ENCODE measurements around the gene GBP6.
"Not testable (repeated sequence)": the region's sequence is repeated elsewhere in the genome, so short reads cannot be mapped to it uniquely, and the experiment has no call there.

GBP6 gene

GRCh38 chr1:89367221-89367620 is 3.4 kb downstream of the GBP6 start:
- no peaks in the 10 kb centered on the region for H3K4me1 ChIP-seq (ENCODE audit: control insufficient read depth, insufficient read depth, low read length)
- H3K4me3 ChIP-seq (ENCODE audit: low read length in 2 of 2) = no peak overlapping the region
- H3K27ac ChIP-seq (ENCODE audit: low read length) = no peak overlapping the region
- no peaks in the 10 kb centered on the region for H3K36me3 ChIP-seq (ENCODE audit: control insufficient read depth in 2 of 2, insufficient read depth in 2 of 2, low read length in 2 of 2)
- H3K9ac ChIP-seq (ENCODE audit: low read length in 2 of 2) = no peak overlapping the region
- no peaks in the 10 kb centered on the region for H3K9me3 ChIP-seq (ENCODE audit: control insufficient read depth in 2 of 2, low read length in 2 of 2)
- H3K27me3 ChIP-seq (ENCODE audit: control insufficient read depth in 1 of 2, insufficient read depth in 2 of 2, low read length in 2 of 2) = no peaks in the 10 kb centered on the region

GRCh38 chr1:89369331-89369730 is 5.5 kb downstream of the GBP6 start:
- Histone ChIP-seq H3K27me3 (ENCODE audit: control insufficient read depth in 1 of 2, insufficient read depth in 2 of 2, low read length in 2 of 2) (no peaks in the 10 kb centered on the region), H3K36me3 (ENCODE audit: control insufficient read depth in 2 of 2, insufficient read depth in 2 of 2, low read length in 2 of 2) (no peaks in the 10 kb centered on the region), H3K9me3 (ENCODE audit: control insufficient read depth in 2 of 2, low read length in 2 of 2) (no peaks in the 10 kb centered on the region), H3K4me3 (ENCODE audit: low read length in 2 of 2) (no peak overlapping the region), H3K4me1 (ENCODE audit: control insufficient read depth, insufficient read depth, low read length) (no peaks in the 10 kb centered on the region), H3K9ac (ENCODE audit: low read length in 2 of 2) (no peak overlapping the region), H3K27ac (ENCODE audit: low read length) (no peak overlapping the region)

GRCh38 chr1:89373810-89374209 is 10.0 kb downstream of the GBP6 start:
- not testable (repeated sequence) for H3K36me3 ChIP-seq (ENCODE audit: control insufficient read depth in 2 of 2, insufficient read depth in 2 of 2, low read length in 2 of 2)

GRCh38 chr1:89378001-89378400 is 14.1 kb downstream of the GBP6 start:
- H3K36me3 ChIP-seq (ENCODE audit: control insufficient read depth in 2 of 2, insufficient read depth in 2 of 2, low read length in 2 of 2) = no peaks in the 10 kb centered on the region
- no peaks in the 10 kb centered on the region for H3K27me3 ChIP-seq (ENCODE audit: control insufficient read depth in 1 of 2, insufficient read depth in 2 of 2, low read length in 2 of 2)
- no peak overlapping the region for H3K9ac ChIP-seq (ENCODE audit: low read length in 2 of 2)

More at GRCh38 chr1:89373810-89374209, 10.0 kb downstream of the GBP6 start:
- H3K9me3 ChIP-seq (ENCODE audit: control insufficient read depth in 2 of 2, low read length in 2 of 2); H3K27me3 ChIP-seq (ENCODE audit: control insufficient read depth in 1 of 2, insufficient read depth in 2 of 2, low read length in 2 of 2); H3K4me3 ChIP-seq (ENCODE audit: low read length in 2 of 2); H3K9ac ChIP-seq (ENCODE audit: low read length in 2 of 2); H3K27ac ChIP-seq (ENCODE audit: low read length); H3K4me1 ChIP-seq (ENCODE audit: control insufficient read depth, insufficient read depth, low read length): not testable (repeated sequence)

GRCh38 chr1:89381618-89382017 is 17.8 kb downstream of the GBP6 start:
- H3K36me3 ChIP-seq (ENCODE audit: control insufficient read depth in 2 of 2, insufficient read depth in 2 of 2, low read length in 2 of 2) = no peaks in the 10 kb centered on the region
- no peaks in the 10 kb centered on the region for H3K27me3 ChIP-seq (ENCODE audit: control insufficient read depth in 1 of 2, insufficient read depth in 2 of 2, low read length in 2 of 2)
- no peak overlapping the region for H3K9ac ChIP-seq (ENCODE audit: low read length in 2 of 2)
- no peaks in the 10 kb centered on the region for H3K9me3 ChIP-seq (ENCODE audit: control insufficient read depth in 2 of 2, low read length in 2 of 2)
- no peak overlapping the region for H3K4me3 ChIP-seq (ENCODE audit: low read length in 2 of 2)
- H3K4me1 ChIP-seq (ENCODE audit: control insufficient read depth, insufficient read depth, low read length) = no peaks in the 10 kb centered on the region
- H3K27ac ChIP-seq (ENCODE audit: low read length) = no peak overlapping the region

More at GRCh38 chr1:89378001-89378400, 14.1 kb downstream of the GBP6 start:
- Histone ChIP-seq H3K27ac (ENCODE audit: low read length) (no peak overlapping the region), H3K9me3 (ENCODE audit: control insufficient read depth in 2 of 2, low read length in 2 of 2) (no peaks in the 10 kb centered on the region), H3K4me3 (ENCODE audit: low read length in 2 of 2) (no peak overlapping the region), H3K4me1 (ENCODE audit: control insufficient read depth, insufficient read depth, low read length) (no peaks in the 10 kb centered on the region)

GRCh38 chr1:89382479-89382878 is 18.6 kb downstream of the GBP6 start:
- no peaks in the 10 kb centered on the region for H3K9me3 ChIP-seq (ENCODE audit: control insufficient read depth in 2 of 2, low read length in 2 of 2)
- H3K4me3 ChIP-seq (ENCODE audit: low read length in 2 of 2) = no peak overlapping the region
- H3K36me3 ChIP-seq (ENCODE audit: control insufficient read depth in 2 of 2, insufficient read depth in 2 of 2, low read length in 2 of 2) = no peaks in the 10 kb centered on the region
- H3K27ac ChIP-seq (ENCODE audit: low read length) = no peak overlapping the region
- no peaks in the 10 kb centered on the region for H3K4me1 ChIP-seq (ENCODE audit: control insufficient read depth, insufficient read depth, low read length)
- H3K27me3 ChIP-seq (ENCODE audit: control insufficient read depth in 1 of 2, insufficient read depth in 2 of 2, low read length in 2 of 2) = no peaks in the 10 kb centered on the region
- H3K9ac ChIP-seq (ENCODE audit: low read length in 2 of 2) = no peak overlapping the region

GRCh38 chr1:89383185-89383584 is 19.3 kb downstream of the GBP6 start:
- H3K27me3 ChIP-seq (ENCODE audit: control insufficient read depth in 1 of 2, insufficient read depth in 2 of 2, low read length in 2 of 2) = no peaks in the 10 kb centered on the region
- H3K4me3 ChIP-seq (ENCODE audit: low read length in 2 of 2) = no peak overlapping the region
- H3K9ac ChIP-seq (ENCODE audit: low read length in 2 of 2) = no peak overlapping the region
- no peak overlapping the region for H3K27ac ChIP-seq (ENCODE audit: low read length)
- no peaks in the 10 kb centered on the region for H3K9me3 ChIP-seq (ENCODE audit: control insufficient read depth in 2 of 2, low read length in 2 of 2)
- no peaks in the 10 kb centered on the region for H3K36me3 ChIP-seq (ENCODE audit: control insufficient read depth in 2 of 2, insufficient read depth in 2 of 2, low read length in 2 of 2)
- H3K4me1 ChIP-seq (ENCODE audit: control insufficient read depth, insufficient read depth, low read length) = no peaks in the 10 kb centered on the region

GRCh38 chr1:89390707-89391106 is 26.8 kb downstream of the GBP6 start:
- Histone ChIP-seq H3K4me1 (ENCODE audit: control insufficient read depth, insufficient read depth, low read length) (no peaks in the 10 kb centered on the region), H3K9me3 (ENCODE audit: control insufficient read depth in 2 of 2, low read length in 2 of 2) (no peaks in the 10 kb centered on the region), H3K36me3 (ENCODE audit: control insufficient read depth in 2 of 2, insufficient read depth in 2 of 2, low read length in 2 of 2) (no peaks in the 10 kb centered on the region), H3K27ac (ENCODE audit: low read length) (no peak overlapping the region), H3K4me3 (ENCODE audit: low read length in 2 of 2) (no peak overlapping the region), H3K9ac (ENCODE audit: low read length in 2 of 2) (no peak overlapping the region), H3K27me3 (ENCODE audit: control insufficient read depth in 1 of 2, insufficient read depth in 2 of 2, low read length in 2 of 2) (no peaks in the 10 kb centered on the region)

- no peaks in the 10 kb centered on the region for H3K4me1 ChIP-seq (ENCODE audit: control insufficient read depth, insufficient read depth, low read length)
- no peaks in the 10 kb centered on the region for H3K9me3 ChIP-seq (ENCODE audit: control insufficient read depth in 2 of 2, low read length in 2 of 2)
- no peak overlapping the region for H3K4me3 ChIP-seq (ENCODE audit: low read length in 2 of 2)
- H3K27me3 ChIP-seq (ENCODE audit: control insufficient read depth in 1 of 2, insufficient read depth in 2 of 2, low read length in 2 of 2) = no peaks in the 10 kb centered on the region
- H3K36me3 ChIP-seq (ENCODE audit: control insufficient read depth in 2 of 2, insufficient read depth in 2 of 2, low read length in 2 of 2) = no peaks in the 10 kb centered on the region
- H3K9ac ChIP-seq (ENCODE audit: low read length in 2 of 2) = no peak overlapping the region
- no peak overlapping the region for H3K27ac ChIP-seq (ENCODE audit: low read length)
Measured at GRCh38 chr1:89391686-89392085, 27.8 kb downstream of the GBP6 start.

- no peak overlapping the region for H3K27ac ChIP-seq (ENCODE audit: low read length)
- H3K4me3 ChIP-seq (ENCODE audit: low read length in 2 of 2) = no peak overlapping the region
- no peaks in the 10 kb centered on the region for H3K9me3 ChIP-seq (ENCODE audit: control insufficient read depth in 2 of 2, low read length in 2 of 2)
- H3K4me1 ChIP-seq (ENCODE audit: control insufficient read depth, insufficient read depth, low read length) = no peaks in the 10 kb centered on the region
- H3K27me3 ChIP-seq (ENCODE audit: control insufficient read depth in 1 of 2, insufficient read depth in 2 of 2, low read length in 2 of 2) = no peaks in the 10 kb centered on the region
- no peaks in the 10 kb centered on the region for H3K36me3 ChIP-seq (ENCODE audit: control insufficient read depth in 2 of 2, insufficient read depth in 2 of 2, low read length in 2 of 2)
- H3K9ac ChIP-seq (ENCODE audit: low read length in 2 of 2) = no peak overlapping the region
Measured at GRCh38 chr1:89394851-89395250, 31.0 kb downstream of the GBP6 start.

GRCh38 chr1:89396902-89397301 is 33.0 kb downstream of the GBP6 start:
- Histone ChIP-seq H3K9me3 (ENCODE audit: control insufficient read depth in 2 of 2, low read length in 2 of 2) (no peaks in the 10 kb centered on the region), H3K27me3 (ENCODE audit: control insufficient read depth in 1 of 2, insufficient read depth in 2 of 2, low read length in 2 of 2) (no peaks in the 10 kb centered on the region), H3K36me3 (ENCODE audit: control insufficient read depth in 2 of 2, insufficient read depth in 2 of 2, low read length in 2 of 2) (no peaks in the 10 kb centered on the region), H3K4me1 (ENCODE audit: control insufficient read depth, insufficient read depth, low read length) (no peaks in the 10 kb centered on the region), H3K9ac (ENCODE audit: low read length in 2 of 2) (no peak overlapping the region), H3K27ac (ENCODE audit: low read length) (no peak overlapping the region), H3K4me3 (ENCODE audit: low read length in 2 of 2) (no peak overlapping the region)

All from stomach smooth muscle (tissue), 2 donors.